GM12874 (cell line): ENCODE measurements around the gene KLHL7.

Experiments
- CTCF ChIP-seq: IDR thresholded peaks from 2 replicates; pipeline ENCODE4 v1.5.1; 2011; ENCODE audit warnings: low read depth, mild to moderate bottlenecking, control low read depth, low read length, moderate library complexity; ENCODE audit not compliant: insufficient read depth

KLHL7 gene, protein sequence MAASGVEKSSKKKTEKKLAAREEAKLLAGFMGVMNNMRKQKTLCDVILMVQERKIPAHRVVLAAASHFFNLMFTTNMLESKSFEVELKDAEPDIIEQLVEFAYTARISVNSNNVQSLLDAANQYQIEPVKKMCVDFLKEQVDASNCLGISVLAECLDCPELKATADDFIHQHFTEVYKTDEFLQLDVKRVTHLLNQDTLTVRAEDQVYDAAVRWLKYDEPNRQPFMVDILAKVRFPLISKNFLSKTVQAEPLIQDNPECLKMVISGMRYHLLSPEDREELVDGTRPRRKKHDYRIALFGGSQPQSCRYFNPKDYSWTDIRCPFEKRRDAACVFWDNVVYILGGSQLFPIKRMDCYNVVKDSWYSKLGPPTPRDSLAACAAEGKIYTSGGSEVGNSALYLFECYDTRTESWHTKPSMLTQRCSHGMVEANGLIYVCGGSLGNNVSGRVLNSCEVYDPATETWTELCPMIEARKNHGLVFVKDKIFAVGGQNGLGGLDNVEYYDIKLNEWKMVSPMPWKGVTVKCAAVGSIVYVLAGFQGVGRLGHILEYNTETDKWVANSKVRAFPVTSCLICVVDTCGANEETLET

DNA sequence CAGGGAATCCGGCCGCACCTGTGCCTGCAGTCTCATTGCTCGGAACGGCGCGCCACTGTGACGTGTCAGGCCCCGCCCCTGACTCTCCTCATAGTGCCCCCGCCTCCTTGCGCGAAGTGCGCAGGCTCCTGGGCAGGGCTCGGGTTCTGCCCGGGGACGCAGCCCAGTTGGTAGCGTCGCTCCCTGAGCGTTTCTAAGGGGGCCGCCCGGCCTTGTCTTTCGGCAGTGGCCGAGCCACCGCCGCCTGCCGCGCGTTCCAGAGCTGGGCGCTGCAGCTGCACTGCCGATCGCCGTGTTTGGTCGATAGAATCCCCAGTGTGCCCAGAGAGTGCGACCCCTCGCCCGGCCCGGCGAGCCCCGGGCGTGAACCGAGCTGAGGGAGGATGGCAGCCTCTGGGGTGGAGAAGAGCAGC, at the start of gene KLHL7:
TSS of gene KLHL7 (plus strand) at position 142 of the 413 bp plus-strand sequence. CDS start at position 384, 242 bp downstream.
- no peak for TF ChIP-seq CTCF

GRCh38 chr7:23058408-23059096, 47.0 kb upstream of the KLHL7 start:
- no peak for TF ChIP-seq CTCF

DNA sequence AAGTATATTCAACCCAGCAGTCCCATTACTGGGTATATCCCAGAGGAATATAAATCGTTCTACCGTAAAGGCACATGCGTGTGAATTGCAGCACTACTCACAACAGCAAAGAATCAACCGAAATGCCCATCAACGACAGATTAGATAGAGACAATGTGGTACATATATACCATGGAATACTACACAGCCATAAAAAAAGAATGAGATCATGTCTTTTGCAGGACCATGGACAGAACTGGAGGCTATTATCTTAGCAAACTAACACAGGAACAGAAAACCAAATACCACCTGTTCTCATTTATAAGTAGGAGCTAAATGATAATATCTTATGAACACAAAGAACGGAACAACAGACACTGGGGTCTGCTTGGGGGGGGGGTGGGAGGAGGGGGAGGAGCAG, 44.3 kb upstream of the KLHL7 start:
- no peak for TF ChIP-seq CTCF

GRCh38 chr7:23062452-23062851, 43.1 kb upstream of the KLHL7 start:
- TF ChIP-seq CTCF: no peak

DNA sequence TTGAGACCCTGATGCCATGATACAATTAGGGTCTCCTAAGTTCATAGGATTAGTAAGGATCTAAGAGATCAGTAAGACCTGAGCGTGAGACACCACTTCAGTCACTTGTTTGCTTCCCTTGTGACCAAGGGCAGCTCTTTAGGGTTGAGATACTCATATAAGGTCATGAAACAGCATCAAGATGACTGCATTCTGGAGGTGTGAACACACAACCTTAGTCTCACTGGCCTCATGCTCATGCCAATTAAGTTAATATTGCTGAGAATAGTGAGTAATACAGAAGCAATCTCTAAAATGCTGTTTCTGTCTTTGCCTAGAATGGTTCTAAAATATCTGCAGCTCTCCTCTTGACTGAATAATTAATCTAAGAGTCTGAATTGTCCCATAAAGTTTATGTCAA, 39.6 kb upstream of the KLHL7 start:
- TF ChIP-seq CTCF: no peak

GRCh38 chr7:23067271-23067670, 38.3 kb upstream of the KLHL7 start:
- TF ChIP-seq CTCF: no peak

DNA sequence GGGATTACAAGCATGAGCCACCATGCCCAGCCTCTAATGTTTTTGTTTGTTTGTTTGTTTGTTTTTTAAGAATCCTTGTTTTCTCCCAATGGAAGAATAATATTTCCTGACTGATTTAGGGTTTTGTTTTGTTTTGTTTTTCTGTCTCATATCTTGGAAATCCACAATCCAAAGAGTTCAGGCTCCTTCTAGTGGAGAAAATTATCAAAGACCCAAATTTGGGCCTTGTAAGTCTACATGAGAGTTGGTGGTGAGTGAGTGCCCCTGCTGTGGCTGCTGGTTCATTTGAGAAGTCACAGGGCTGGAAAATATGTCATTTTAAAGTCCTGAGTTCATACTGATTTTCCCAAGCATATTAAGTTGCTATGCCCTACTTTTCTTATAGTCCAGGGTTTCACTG, 33.5 kb upstream of the KLHL7 start:
- no peak for TF ChIP-seq CTCF
